Kidney epithelial cell (primary cell): ENCODE results near the gene POLRMT. TPM values are rescaled to one million over a fixed set of nuclear protein-coding genes. Genes with fewer than 3 reads are reported as not detected.

Experiments
- DNase-seq: peaks from one replicate; pipeline ENCODE4 v3.0.0-alpha.2; 2010; ENCODE audit warnings: low read depth
- H3K27me3 ChIP-seq: 2 replicates; pipeline ENCODE4 v1.6.0; 2011; ENCODE audit warnings: low read length; ENCODE audit not compliant: control insufficient read depth, insufficient read depth
- H3K36me3 ChIP-seq: 2 replicates; pipeline ENCODE4 v1.5.1; 2011; ENCODE audit warnings: low read length; ENCODE audit not compliant: control insufficient read depth, insufficient read depth
- H3K4me3 ChIP-seq: 2 replicates; pipeline ENCODE4 v1.5.1; 2011; ENCODE audit warnings: low read depth, mild to moderate bottlenecking, control low read depth, low read length
- total RNA-seq: library from RNA; depleted of rRNA; stranded (reverse); fragments of >200 nt; gene quantifications from 2 replicates; pipeline ENCODE4 v1.2.3, GENCODE V29; 2015
- TF ChIP-seq, protein P1 (sequence below): IDR thresholded peaks from 2 replicates; pipeline ENCODE4 v1.5.1; 2011; ENCODE audit warnings: mild to moderate bottlenecking, moderate library complexity, low read length, control low read depth, inconsistent platforms; ENCODE audit not compliant: insufficient read depth, poor library complexity, severe bottlenecking

The POLRMT gene
- total RNA-seq, 1 donor from 2014 or later: 47.6 TPM

DNA sequence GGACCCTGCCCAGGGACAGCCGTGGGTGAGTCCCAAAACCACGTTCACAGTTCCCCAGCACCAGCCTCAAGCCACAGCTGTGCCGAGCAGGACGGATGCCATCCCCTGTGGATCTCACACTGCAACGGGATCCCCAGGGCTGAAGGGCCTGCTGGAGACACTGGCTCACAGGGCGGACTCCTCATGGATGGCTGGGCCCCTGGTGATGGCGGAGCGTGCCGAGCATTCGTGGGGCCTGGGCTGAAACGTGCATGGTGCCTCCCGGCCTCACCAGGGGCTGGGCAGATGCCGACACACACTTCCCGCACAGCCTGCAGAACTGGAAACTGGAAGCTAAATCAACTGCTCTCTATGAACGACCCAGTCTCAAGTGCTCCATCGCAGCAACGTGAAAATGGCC is 20.1 kb upstream of the POLRMT start:
- DNase-seq: no peak
- Histone ChIP-seq H3K4me3 (no peak overlapping the region), H3K27me3 (no peaks in the 10 kb centered on the region), H3K36me3 (peaks cover 3% of the 10 kb centered on the region)
- TF ChIP-seq, protein P1, sequence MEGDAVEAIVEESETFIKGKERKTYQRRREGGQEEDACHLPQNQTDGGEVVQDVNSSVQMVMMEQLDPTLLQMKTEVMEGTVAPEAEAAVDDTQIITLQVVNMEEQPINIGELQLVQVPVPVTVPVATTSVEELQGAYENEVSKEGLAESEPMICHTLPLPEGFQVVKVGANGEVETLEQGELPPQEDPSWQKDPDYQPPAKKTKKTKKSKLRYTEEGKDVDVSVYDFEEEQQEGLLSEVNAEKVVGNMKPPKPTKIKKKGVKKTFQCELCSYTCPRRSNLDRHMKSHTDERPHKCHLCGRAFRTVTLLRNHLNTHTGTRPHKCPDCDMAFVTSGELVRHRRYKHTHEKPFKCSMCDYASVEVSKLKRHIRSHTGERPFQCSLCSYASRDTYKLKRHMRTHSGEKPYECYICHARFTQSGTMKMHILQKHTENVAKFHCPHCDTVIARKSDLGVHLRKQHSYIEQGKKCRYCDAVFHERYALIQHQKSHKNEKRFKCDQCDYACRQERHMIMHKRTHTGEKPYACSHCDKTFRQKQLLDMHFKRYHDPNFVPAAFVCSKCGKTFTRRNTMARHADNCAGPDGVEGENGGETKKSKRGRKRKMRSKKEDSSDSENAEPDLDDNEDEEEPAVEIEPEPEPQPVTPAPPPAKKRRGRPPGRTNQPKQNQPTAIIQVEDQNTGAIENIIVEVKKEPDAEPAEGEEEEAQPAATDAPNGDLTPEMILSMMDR: no peak

DNA sequence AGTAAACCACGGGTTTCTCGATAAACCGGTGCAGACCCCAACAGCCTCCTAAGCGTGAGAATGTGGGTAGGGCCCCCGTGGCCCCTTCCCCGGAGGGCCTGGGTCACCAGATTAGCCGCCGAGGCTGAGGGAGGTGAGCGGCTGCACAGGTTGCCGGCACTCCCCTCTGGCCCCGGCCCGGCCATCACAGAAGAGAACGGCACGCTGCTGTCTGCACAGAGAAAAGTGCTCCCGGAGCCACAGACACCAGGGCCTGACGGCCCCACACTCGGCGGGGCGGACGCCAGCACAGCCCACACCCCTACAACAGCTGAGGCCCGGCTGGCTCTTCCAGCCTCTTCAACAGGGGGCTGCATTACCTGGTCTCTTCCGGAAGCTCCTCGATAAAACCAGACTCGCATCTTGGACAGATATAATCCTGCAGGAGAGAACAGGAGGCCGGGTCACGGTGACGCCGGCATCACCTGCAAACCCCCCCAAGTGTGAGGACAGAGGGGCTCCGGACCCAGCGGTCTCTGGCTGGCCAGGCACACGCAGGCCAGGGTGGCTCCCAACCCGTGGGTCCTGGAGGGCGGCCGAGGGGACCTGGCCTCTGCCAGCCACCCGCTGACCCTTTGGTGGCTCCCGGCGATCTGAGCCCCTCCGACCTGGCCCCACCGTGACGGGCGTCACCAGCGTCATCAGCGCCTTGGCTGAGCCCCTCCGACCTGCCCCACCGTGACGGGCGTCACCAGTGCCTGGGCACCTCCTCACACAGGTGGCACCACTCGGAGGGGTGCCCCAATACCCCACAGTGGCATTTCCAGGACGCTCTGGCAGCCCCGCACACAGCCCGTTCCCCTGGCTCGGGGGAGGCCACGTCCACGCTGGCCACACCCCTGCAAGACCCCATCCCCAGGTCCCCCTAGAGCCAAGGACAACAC is 19.4 kb upstream of the POLRMT start:
- Histone ChIP-seq H3K36me3 (peaks cover 3% of the 10 kb centered on the region), H3K4me3 (no peak overlapping the region), H3K27me3 (no peaks in the 10 kb centered on the region)
- DNase-seq: no peak
- TF ChIP-seq, protein P1: no peak

DNA sequence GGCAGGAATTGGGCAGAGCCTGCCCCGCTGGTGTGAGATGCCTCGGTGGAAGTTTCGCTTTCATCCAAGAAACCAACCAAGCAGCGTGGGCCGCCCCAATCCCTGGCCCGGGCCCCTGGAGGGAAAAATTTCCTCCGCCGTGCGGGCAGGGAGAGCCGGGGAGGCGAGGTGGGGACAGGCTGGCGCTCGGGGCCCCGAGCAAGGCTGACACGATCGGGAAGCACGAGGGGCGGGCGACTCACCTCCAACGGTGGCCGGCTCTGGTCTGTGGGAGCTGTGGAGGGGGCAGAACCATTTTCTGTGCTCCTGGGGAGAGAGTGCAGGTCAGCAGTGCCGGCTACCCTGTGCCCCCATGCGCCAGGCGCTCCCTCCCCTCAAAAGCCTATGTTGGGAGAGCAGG is 18.7 kb upstream of the POLRMT start:
- peaks cover 3% of the 10 kb centered on the region for H3K36me3 ChIP-seq

DNA sequence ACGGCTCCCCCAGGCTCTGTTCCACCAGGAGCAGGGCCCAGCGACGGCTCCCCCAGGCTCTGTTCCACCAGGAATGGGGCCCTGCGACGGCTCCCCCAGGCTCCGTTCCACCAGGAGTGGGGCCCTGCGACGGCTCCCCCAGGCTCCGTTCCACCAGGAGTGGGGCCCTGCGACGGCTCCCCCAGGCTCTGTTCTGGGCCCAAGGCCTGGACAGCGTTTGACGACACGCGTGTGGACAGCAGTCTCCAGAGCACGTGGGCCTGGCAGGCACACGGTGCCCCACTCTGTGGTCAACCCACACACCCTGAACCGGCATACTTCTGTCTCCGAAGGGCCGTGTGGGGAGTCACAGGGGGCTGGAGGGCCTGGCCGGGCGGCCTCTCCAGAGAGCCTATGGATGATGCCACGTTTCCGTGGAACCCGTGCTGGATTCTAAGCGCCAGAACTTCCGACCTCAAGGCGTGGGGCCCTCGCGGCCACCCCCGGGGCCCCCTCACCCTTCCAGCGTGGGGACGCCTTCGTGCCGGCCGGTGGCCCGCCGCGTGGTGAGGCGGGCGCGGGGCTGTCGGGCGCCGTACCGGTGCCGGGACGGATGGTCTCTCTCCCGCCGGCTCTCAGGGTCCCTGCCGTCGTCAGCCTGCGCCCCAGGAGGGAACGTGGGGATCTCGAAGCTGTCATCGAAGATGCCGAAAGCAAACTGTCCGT is 17.9 kb upstream of the POLRMT start:
- DNase-seq: no peak
- no peaks in the 10 kb centered on the region for H3K27me3 ChIP-seq
- no peak overlapping the region for H3K4me3 ChIP-seq
- H3K36me3 ChIP-seq: peaks cover 3% of the 10 kb centered on the region
- TF ChIP-seq, protein P1: no peak

More for the DNA sequence above, 18.7 kb upstream of the POLRMT start:
- TF ChIP-seq, protein P1: no peak
- Histone ChIP-seq H3K4me3 (no peak overlapping the region), H3K27me3 (no peaks in the 10 kb centered on the region)
- DNase-seq: no peak

DNA sequence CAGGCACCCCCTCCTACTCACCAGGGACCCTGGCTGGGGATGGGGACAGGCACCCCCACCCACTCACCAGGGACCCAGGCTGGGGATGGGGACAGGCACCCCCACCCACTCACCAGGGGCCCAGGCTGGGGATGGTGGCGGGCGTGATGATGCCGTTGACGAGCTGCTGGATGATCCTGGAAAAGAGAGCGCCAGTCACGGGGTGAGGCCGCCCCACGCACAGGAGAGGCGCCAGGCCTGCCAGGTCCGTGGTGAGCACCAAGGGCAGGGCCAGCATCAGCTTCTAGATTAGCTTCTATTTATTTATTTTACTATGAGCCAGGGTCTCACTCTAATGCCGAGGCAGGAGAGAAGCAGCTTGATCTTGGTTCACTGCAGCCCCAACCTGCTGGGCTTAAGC is 16.8 kb upstream of the POLRMT start:
- TF ChIP-seq, protein P1: no peak
- Histone ChIP-seq H3K36me3 (peaks cover 3% of the 10 kb centered on the region), H3K27me3 (no peaks in the 10 kb centered on the region), H3K4me3 (no peak overlapping the region)
- DNase-seq: no peak
